Measurements from ENCODE around the gene COA3.

- TF ChIP-seq, protein P1, sequence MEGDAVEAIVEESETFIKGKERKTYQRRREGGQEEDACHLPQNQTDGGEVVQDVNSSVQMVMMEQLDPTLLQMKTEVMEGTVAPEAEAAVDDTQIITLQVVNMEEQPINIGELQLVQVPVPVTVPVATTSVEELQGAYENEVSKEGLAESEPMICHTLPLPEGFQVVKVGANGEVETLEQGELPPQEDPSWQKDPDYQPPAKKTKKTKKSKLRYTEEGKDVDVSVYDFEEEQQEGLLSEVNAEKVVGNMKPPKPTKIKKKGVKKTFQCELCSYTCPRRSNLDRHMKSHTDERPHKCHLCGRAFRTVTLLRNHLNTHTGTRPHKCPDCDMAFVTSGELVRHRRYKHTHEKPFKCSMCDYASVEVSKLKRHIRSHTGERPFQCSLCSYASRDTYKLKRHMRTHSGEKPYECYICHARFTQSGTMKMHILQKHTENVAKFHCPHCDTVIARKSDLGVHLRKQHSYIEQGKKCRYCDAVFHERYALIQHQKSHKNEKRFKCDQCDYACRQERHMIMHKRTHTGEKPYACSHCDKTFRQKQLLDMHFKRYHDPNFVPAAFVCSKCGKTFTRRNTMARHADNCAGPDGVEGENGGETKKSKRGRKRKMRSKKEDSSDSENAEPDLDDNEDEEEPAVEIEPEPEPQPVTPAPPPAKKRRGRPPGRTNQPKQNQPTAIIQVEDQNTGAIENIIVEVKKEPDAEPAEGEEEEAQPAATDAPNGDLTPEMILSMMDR (IDR thresholded peaks at IDR 0.05; ENCODE audit: insufficient read depth, low read length, poor library complexity, severe bottlenecking): no peak
- no peak for TF ChIP-seq EZH2phosphoT487 (conservative IDR thresholded peaks at IDR 0.05; ENCODE audit: low read length)
These were observed 1.2 kb downstream of the COA3 start for GRCh38 chr17:42797067-42798007.

Measured in SU-DHL-6 (cell line).